Ishikawa (cell line): ENCODE measurements around the gene CA12.

Source experiments
- CREB1 ChIP-seq: IDR thresholded peaks from 2 replicates; pipeline ENCODE4 v1.6.1; 2012; ENCODE audit warnings: low read depth
- EP300 ChIP-seq: IDR thresholded peaks from 2 replicates; pipeline ENCODE4 v1.6.1; 2012; ENCODE audit warnings: borderline replicate concordance
- FOXM1 ChIP-seq: IDR thresholded peaks from 2 replicates; pipeline ENCODE4 v1.6.1; 2012; ENCODE audit warnings: low read depth, borderline replicate concordance
- RAD21 ChIP-seq: IDR thresholded peaks from 2 replicates; pipeline ENCODE4 v1.6.1; 2012; ENCODE audit warnings: low read depth

GRCh38 chr15:63348392-63348791 lies 33.3 kb downstream of the CA12 start:
- no peak for TF ChIP-seq FOXM1
- TF ChIP-seq RAD21: no peak
- no peak for TF ChIP-seq EP300
- TF ChIP-seq CREB1: no peak
